Measurements from ENCODE around the gene CGNL1. TPM values are rescaled to one million over a fixed set of nuclear protein-coding genes. Genes with fewer than 3 reads are reported as not detected.
A peak's percentile ranks its signal among the peaks of the same experiment; 100 is the strongest.

CGNL1 gene
- polyA plus RNA-seq, 1 of the 3 experiments (the other 2 are of a cell fraction), result 0.23 TPM

GRCh38 chr15:57503911-57504598 is 127.8 kb downstream of the CGNL1 start:
- H3K27me3 ChIP-seq (ENCODE audit: insufficient read depth), result no peaks in the 10 kb centered on the region
- no peaks in the 10 kb centered on the region for H3K9me2 ChIP-seq
- H3K9ac ChIP-seq, result no peak overlapping the region
- no peak overlapping the region for H3K4me3 ChIP-seq (ENCODE audit: low read depth in 2 of 2, low read length in 1 of 2)
- WGBS (ENCODE audit: low lambda C conversion rate), result 74% methylated on average over 9 of the region's 9 CpGs
- ChIA-PET POLR2A (no interaction called here), CTCF (interaction anchor here (0.6 to 4.6 kb wide), 7 partner anchors 16 to 1855 kb away, joined by 3 to 24 read pairs (median 3); partner anchors contain the start of gene CGNL1)
- H2AFZ ChIP-seq (ENCODE audit: low read depth), result no peak overlapping the region
- H3K4me2 ChIP-seq, result no peak overlapping the region
- DNase-seq, result peak; percentile 37
- H3K27ac ChIP-seq (ENCODE audit: low read depth in 2 of 2, low read length in 1 of 2), result no peak overlapping the region
- H4K20me1 ChIP-seq (ENCODE audit: insufficient read depth), result no peaks in the 10 kb centered on the region
- no peaks in the 10 kb centered on the region for H3K9me3 ChIP-seq
- TF ChIP-seq TCF12 (IDR thresholded peaks at IDR 0.05) (peak; percentile 40; the same call in 1 of the 2 replicates), TEAD4 (IDR thresholded peaks at IDR 0.05; ENCODE audit: borderline replicate concordance, insufficient read depth) (no peak)
- no peaks in the 10 kb centered on the region for H3K36me3 ChIP-seq (replicated peaks in 1 of 2; ENCODE audit: control insufficient read depth in 1 of 2, insufficient read depth in 2 of 2, low read length in 1 of 2)
- no peaks in the 10 kb centered on the region for H3F3A ChIP-seq (replicated peaks; ENCODE audit: insufficient read depth)
- H3K79me2 ChIP-seq (ENCODE audit: insufficient read depth), result no peaks in the 10 kb centered on the region
- H3K4me1 ChIP-seq (ENCODE audit: control insufficient read depth in 1 of 2, insufficient read depth in 2 of 2, low read depth in 1 of 2, low read length in 1 of 2), result peaks cover 0 to 17% of the 10 kb centered on the region in 2 experiments; a peak in 1 of 4 replicates

- TF ChIP-seq REST (IDR thresholded peaks at IDR 0.05; ENCODE audit: low read depth, low read length) (no peak), RFX5 (IDR thresholded peaks at IDR 0.05; ENCODE audit: low read length) (no peak)
- Histone ChIP-seq H3K9me2 (no peaks in the 10 kb centered on the region), H3K79me2 (ENCODE audit: insufficient read depth) (no peaks in the 10 kb centered on the region), H3K27me3 (ENCODE audit: insufficient read depth) (no peaks in the 10 kb centered on the region), H3K9ac (no peak overlapping the region), H3K4me3 (ENCODE audit: low read depth in 2 of 2, low read length in 1 of 2) (no peak overlapping the region), H3K27ac (ENCODE audit: low read depth in 2 of 2, low read length in 1 of 2) (no peak overlapping the region), H2AFZ (ENCODE audit: low read depth) (no peak overlapping the region), H4K20me1 (ENCODE audit: insufficient read depth) (no peaks in the 10 kb centered on the region), H3K4me2 (no peak overlapping the region), H3K4me1 (ENCODE audit: control insufficient read depth in 1 of 2, insufficient read depth in 2 of 2, low read depth in 1 of 2, low read length in 1 of 2) (peaks cover 0 to 17% of the 10 kb centered on the region in 2 experiments; a peak in 1 of 4 replicates), H3F3A (replicated peaks; ENCODE audit: insufficient read depth) (no peaks in the 10 kb centered on the region), H3K9me3 (no peaks in the 10 kb centered on the region), H3K36me3 (replicated peaks in 1 of 2; ENCODE audit: control insufficient read depth in 1 of 2, insufficient read depth in 2 of 2, low read length in 1 of 2) (no peaks in the 10 kb centered on the region)
- POLR2A ChIA-PET, result no interaction called here
- DNase-seq, result no peak
- CTCF ChIA-PET, result interaction anchor here (0.8 to 4.6 kb wide), 6 partner anchors 16 to 164 kb away, joined by 3 to 24 read pairs (median 4); partner anchors contain the start of gene CGNL1
- WGBS (ENCODE audit: low lambda C conversion rate), result 67% methylated on average over 1 of the region's 1 CpG
Measured at GRCh38 chr15:57504599-57504940, 128.3 kb downstream of the CGNL1 start.

- H3K9me2 ChIP-seq, result no peaks in the 10 kb centered on the region
- H3F3A ChIP-seq (replicated peaks; ENCODE audit: insufficient read depth), result no peaks in the 10 kb centered on the region
- H4K20me1 ChIP-seq (ENCODE audit: insufficient read depth), result no peaks in the 10 kb centered on the region
- TF ChIP-seq RFX5 (IDR thresholded peaks at IDR 0.05; ENCODE audit: low read length) (no peak), YY1 (IDR thresholded peaks at IDR 0.05; ENCODE audit: low read depth) (no peak), CHD2 (IDR thresholded peaks at IDR 0.05; ENCODE audit: low read length, partially characterized antibody) (no peak), SIN3A (IDR thresholded peaks at IDR 0.05; ENCODE audit: borderline replicate concordance, low read depth, low read length) (no peak), NFIC (IDR thresholded peaks at IDR 0.05; ENCODE audit: borderline replicate concordance) (no peak), USF1 (IDR thresholded peaks at IDR 0.05; ENCODE audit: borderline replicate concordance, low read depth) (no peak), RCOR1 (IDR thresholded peaks at IDR 0.05; ENCODE audit: low read length) (no peak), IRF3 (IDR thresholded peaks at IDR 0.05; ENCODE audit: low read depth, low read length) (no peak), ELF1 (IDR thresholded peaks at IDR 0.05) (no peak), GATA2 (CRISPR knock-in tag; IDR thresholded peaks at IDR 0.05) (no peak)
- 78% methylated on average over 10 of the region's 10 CpGs for whole genome bisulfite sequencing (ENCODE audit: low lambda C conversion rate)
- no peak overlapping the region for H3K4me2 ChIP-seq
- H2AFZ ChIP-seq (ENCODE audit: low read depth), result no peak overlapping the region
- no peaks in the 10 kb centered on the region for H3K27me3 ChIP-seq (ENCODE audit: insufficient read depth)
- H3K4me1 ChIP-seq (ENCODE audit: control insufficient read depth in 1 of 2, insufficient read depth in 2 of 2, low read depth in 1 of 2, low read length in 1 of 2), result peaks cover 0 to 17% of the 10 kb centered on the region in 2 experiments; a peak in 1 of 4 replicates
- no peak overlapping the region for H3K9ac ChIP-seq
- CTCF ChIA-PET, result interaction anchor here (0.9 to 4.6 kb wide), 7 partner anchors 15 to 164 kb away, joined by 3 to 24 read pairs (median 4); no protein-coding TSS in a partner anchor
- H3K27ac ChIP-seq (ENCODE audit: low read depth in 2 of 2, low read length in 1 of 2), result no peak overlapping the region
- no peak for DNase-seq
- no peaks in the 10 kb centered on the region for H3K36me3 ChIP-seq (replicated peaks in 1 of 2; ENCODE audit: control insufficient read depth in 1 of 2, insufficient read depth in 2 of 2, low read length in 1 of 2)
- no peaks in the 10 kb centered on the region for H3K79me2 ChIP-seq (ENCODE audit: insufficient read depth)
- H3K9me3 ChIP-seq, result no peaks in the 10 kb centered on the region
- POLR2A ChIA-PET, result no interaction called here
- no peak overlapping the region for H3K4me3 ChIP-seq (ENCODE audit: low read depth in 2 of 2, low read length in 1 of 2)
Measured at GRCh38 chr15:57505056-57505715, 128.9 kb downstream of the CGNL1 start.
